ENCODE data around the gene ABCD1. TPM values are rescaled to one million over a fixed set of nuclear protein-coding genes. Genes with fewer than 3 reads are reported as not detected.
"Not testable (repeated sequence)": the region's sequence is repeated elsewhere in the genome, so short reads cannot be mapped to it uniquely, and the experiment has no call there.

The ABCD1 gene
- total RNA-seq, 1 donor from 2014 or later: 10.1 TPM

DNA sequence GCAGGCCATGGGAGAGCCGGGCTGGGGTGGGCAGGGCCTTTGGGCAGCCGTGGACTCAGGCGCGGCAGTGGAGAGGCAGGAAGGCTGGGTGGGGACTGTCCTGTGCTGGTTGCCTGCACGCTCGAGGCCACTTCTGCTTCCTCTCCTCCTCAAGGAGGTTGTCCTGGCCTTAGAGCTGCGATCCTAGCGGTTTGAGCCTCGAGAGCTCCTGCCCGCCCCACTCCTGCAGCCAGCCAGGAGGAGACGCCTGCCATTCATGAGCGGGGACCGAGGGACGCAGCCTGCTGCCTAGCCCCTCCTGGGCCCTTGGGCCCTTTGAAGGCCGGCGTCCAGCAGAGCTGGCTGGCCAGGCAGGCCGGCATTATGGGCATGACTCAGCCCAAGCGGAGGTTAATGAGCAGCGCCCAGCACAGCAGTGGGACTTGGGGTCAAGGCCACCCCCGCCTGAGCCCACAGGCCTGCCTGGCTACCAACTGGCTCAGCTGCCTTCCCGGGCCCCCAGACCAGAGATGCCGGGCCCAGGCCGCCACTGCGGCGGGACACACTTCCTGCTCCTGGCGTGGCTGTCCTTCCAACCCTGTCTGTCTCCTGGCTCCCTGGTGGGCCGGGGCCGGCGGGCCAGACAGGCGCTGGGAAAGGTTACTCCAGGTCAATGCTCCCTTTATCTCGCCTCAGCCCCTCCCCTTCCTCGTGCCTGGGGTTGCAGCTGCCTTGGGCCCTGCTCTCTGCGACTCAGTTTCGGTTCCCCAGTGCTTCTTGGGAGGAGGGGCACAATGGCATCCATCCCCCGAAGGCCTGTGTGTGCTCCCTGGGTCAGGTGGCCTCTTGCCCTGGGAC lies 1.8 kb downstream of the ABCD1 start:
- Mint-ChIP-seq H3K4me1 (ENCODE audit: low read depth) (peaks cover 23% of the 10 kb centered on the region), H3K4me3 (ENCODE audit: low read depth) (peak overlapping the region; percentile 42), H3K27ac (peak overlapping the region; percentile 42), H3K9me3 (peaks cover 2% of the 10 kb centered on the region), H3K27me3 (ENCODE audit: low read depth) (no peaks in the 10 kb centered on the region), H3K36me3 (ENCODE audit: low read depth) (peaks cover 23% of the 10 kb centered on the region)
- peak; percentile 36 for DNase-seq (ENCODE audit: low spot score)
- intact Hi-C loops (cut with micrococcal nuclease): no loop called here

DNA sequence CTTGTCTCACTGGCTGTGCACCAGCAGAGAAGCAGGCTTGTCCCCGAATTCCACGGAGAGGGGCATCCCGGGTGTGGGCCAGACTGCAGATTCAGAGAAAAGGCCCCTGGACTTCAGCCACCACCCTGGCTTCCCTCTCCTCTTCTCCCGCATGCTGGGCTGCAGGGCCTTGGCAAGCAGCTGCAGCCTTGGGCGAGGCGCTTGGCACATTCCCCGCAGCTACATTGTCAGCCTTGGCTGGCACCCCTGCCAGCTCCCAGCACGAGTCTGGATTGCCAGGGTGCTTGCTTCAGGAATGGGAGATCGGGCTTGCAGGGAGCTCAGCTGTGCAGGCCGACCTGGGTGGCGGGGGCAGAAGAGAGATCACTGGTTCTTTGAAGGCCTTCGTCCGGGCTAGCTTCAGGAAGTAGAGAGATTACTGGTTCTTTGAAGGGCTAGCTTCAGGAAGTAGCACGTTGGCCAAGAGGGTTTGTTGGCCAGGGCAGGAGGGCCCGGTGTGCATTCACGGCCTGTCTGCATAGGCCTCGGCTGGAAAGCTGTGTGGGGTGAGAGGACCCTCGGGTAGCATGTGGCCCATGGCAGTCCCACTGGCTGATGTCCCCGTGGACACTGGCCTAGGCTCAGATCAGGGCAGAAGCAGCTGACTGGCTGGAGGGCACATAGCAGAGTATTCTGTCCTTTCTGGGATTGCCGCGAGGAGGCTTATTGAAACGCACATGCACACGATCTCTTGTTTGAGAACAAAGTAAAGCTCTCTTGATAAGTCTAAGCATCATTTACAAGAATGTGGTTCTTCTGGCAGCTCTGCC lies 2.7 kb downstream of the ABCD1 start:
- peaks cover 7% of the 10 kb centered on the region for H3K9me3 Mint-ChIP-seq
- H3K4me1 Mint-ChIP-seq (ENCODE audit: low read depth): peaks cover 23% of the 10 kb centered on the region
- H3K27me3 Mint-ChIP-seq (ENCODE audit: low read depth): no peaks in the 10 kb centered on the region
- no peak overlapping the region for H3K27ac Mint-ChIP-seq
- no peak for DNase-seq (ENCODE audit: low spot score)
- H3K4me3 Mint-ChIP-seq (ENCODE audit: low read depth): peak overlapping the region; percentile 39
- peaks cover 23% of the 10 kb centered on the region for H3K36me3 Mint-ChIP-seq (ENCODE audit: low read depth)
- intact Hi-C loops (cut with micrococcal nuclease): no loop called here

DNA sequence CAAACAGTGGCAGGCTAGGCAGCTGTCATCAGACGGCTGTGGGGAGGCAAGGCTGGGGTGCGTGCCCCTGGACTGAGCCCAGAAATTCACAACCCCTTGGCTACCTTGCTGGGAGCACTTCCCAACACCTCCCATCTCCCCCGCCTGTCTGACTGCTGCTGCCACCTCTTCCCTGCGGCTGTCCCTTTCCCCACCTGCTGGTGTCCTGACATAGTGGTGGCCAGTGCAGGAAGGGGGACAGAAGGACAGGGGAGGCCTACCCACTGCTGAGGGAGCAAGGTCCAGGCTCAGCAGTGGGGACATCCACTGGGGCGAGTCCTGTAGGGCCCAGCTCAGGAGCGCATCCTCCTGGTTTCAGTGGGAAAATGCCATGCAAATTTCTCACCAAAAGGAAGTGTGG lies 3.4 kb downstream of the ABCD1 start:
- peaks cover 7% of the 10 kb centered on the region for H3K9me3 Mint-ChIP-seq
- intact Hi-C loops (cut with micrococcal nuclease): no loop called here
- H3K4me1 Mint-ChIP-seq (ENCODE audit: low read depth): peaks cover 19% of the 10 kb centered on the region

DNA sequence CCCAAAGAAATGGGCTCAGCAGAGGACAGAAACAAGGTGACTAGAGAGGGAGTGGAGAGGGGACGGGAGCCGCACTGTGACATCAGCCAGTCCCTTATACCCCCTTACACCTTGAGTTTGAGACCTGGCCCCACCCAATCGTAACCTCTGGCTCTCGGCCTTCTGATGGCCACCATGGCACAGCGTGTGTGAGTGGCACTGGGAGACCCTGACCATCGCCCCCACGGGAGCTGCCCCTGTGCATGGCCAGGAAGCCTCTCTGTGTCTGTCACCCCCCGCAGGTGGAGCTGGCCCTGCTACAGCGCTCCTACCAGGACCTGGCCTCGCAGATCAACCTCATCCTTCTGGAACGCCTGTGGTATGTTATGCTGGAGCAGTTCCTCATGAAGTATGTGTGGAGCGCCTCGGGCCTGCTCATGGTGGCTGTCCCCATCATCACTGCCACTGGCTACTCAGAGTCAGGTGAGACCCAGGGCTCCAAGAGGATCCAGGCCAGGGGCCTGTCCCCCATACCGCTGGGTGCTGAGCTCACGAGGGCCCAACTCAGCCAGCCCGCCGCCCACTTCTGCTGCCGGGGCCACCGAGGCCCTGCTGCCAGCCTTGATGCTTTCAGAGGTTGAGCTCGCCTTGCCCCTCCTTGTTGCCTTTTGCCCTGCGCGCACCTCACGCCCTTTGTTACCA lies 4.4 kb downstream of the ABCD1 start:
- intact Hi-C loops (cut with micrococcal nuclease): no loop called here

More for the DNA sequence above, 3.4 kb downstream of the ABCD1 start:
- peaks cover 17% of the 10 kb centered on the region for H3K36me3 Mint-ChIP-seq (ENCODE audit: low read depth)
- H3K27ac Mint-ChIP-seq: no peak overlapping the region
- DNase-seq (ENCODE audit: low spot score): no peak
- no peak overlapping the region for H3K4me3 Mint-ChIP-seq (ENCODE audit: low read depth)
- H3K27me3 Mint-ChIP-seq (ENCODE audit: low read depth): no peaks in the 10 kb centered on the region

DNA sequence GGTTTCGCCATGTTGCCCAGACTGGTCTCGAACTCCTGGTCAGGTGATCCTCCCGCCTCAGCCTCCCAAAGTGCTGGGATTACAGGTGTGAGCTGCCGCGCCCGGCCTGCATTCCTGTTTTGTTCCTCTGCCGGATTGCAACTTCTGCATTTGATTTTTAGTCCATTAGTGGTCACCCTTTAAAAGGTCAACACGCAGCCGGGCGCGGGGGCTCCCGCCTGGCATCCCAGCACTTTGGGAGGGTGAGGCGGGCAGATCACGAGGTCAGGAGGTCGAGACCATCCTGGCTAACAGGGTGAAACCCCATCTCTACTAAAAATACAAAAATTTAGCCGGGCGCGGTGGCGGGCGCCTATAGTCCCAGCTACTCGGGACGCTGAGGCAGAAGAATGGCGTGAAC lies 5.5 kb downstream of the ABCD1 start:
- peaks cover 22% of the 10 kb centered on the region for H3K4me1 Mint-ChIP-seq (ENCODE audit: low read depth)
- peaks cover 24% of the 10 kb centered on the region for H3K36me3 Mint-ChIP-seq (ENCODE audit: low read depth)
- DNase-seq (ENCODE audit: low spot score); H3K27me3 Mint-ChIP-seq (ENCODE audit: low read depth); H3K27ac Mint-ChIP-seq; intact Hi-C loops (cut with micrococcal nuclease); H3K4me3 Mint-ChIP-seq (ENCODE audit: low read depth): not testable (repeated sequence)
- peaks cover 11% of the 10 kb centered on the region for H3K9me3 Mint-ChIP-seq

More for the DNA sequence above, 4.4 kb downstream of the ABCD1 start:
- DNase-seq (ENCODE audit: low spot score): no peak
- Mint-ChIP-seq H3K4me1 (ENCODE audit: low read depth) (peaks cover 19% of the 10 kb centered on the region), H3K27ac (no peak overlapping the region), H3K4me3 (ENCODE audit: low read depth) (no peak overlapping the region), H3K9me3 (peaks cover 7% of the 10 kb centered on the region), H3K27me3 (ENCODE audit: low read depth) (no peaks in the 10 kb centered on the region), H3K36me3 (ENCODE audit: low read depth) (peaks cover 19% of the 10 kb centered on the region)

DNA sequence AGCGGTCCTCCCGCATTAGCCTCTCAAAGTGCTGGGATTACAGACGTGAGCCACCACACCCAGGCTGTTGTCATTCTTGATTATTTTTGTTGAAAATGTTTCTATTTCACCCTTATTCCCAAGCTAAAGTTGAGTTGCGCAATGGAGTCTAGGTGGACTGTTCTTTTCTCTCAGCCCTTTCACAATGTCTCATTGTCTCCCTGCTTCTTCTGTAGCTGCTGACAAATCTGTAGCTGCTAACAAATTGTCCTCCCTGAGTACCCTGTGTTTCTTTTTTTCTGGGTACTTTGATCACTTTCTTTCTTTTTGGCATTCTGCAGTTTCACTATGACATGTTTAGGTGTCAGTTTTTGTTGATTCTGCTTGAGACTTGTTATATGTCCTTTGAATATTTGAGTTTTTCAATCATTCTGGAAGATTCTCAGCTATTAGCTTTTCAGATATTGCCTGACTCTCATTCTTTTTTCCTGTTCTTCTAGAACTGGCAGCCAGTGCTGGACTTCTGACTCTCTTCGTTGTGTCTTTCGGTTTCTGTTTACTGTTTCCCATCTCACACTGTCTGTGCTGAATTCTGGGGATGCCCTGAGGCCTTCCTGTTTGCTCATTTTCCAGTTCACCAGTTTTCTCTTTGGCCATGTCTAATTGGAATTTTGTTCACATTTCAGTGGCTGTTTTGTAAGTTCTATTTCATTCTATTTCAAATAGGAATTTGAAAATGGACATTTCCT lies 6.6 kb downstream of the ABCD1 start:
- no peak overlapping the region for H3K4me3 Mint-ChIP-seq (ENCODE audit: low read depth)
- peaks cover 28% of the 10 kb centered on the region for H3K4me1 Mint-ChIP-seq (ENCODE audit: low read depth)
- intact Hi-C loops (cut with micrococcal nuclease): no loop called here

DNA sequence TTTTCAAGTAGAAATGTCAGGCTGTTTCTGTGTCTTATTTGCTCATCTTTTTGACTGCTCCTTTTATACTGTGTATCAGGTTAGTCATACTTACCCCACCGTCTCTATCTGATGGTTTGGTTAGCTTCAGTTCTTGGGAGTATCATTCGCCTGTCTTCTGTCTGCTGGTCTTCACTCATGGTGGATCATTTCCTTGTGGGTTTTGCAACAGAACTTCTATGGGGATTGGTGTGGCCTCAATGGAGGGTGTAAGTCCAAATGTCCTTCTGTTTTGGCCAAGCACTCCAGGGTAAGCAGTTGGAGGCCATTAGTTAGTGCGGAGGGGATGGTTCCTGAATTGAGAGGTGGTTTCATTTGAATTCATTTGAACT lies 7.2 kb downstream of the ABCD1 start:
- peak overlapping the region; percentile 67 for H3K27ac Mint-ChIP-seq
- H3K27me3 Mint-ChIP-seq (ENCODE audit: low read depth): no peaks in the 10 kb centered on the region
- H3K9me3 Mint-ChIP-seq: peaks cover 11% of the 10 kb centered on the region
- intact Hi-C loops (cut with micrococcal nuclease): no loop called here
- peaks cover 27% of the 10 kb centered on the region for H3K4me1 Mint-ChIP-seq (ENCODE audit: low read depth)
- no peak for DNase-seq (ENCODE audit: low spot score)
- H3K36me3 Mint-ChIP-seq (ENCODE audit: low read depth): peaks cover 30% of the 10 kb centered on the region
- H3K4me3 Mint-ChIP-seq (ENCODE audit: low read depth): no peak overlapping the region

More for the DNA sequence above, 6.6 kb downstream of the ABCD1 start:
- Mint-ChIP-seq H3K27ac (peak overlapping the region; percentile 67), H3K36me3 (ENCODE audit: low read depth) (peaks cover 30% of the 10 kb centered on the region), H3K9me3 (peaks cover 11% of the 10 kb centered on the region), H3K27me3 (ENCODE audit: low read depth) (no peaks in the 10 kb centered on the region)
- no peak for DNase-seq (ENCODE audit: low spot score)

DNA sequence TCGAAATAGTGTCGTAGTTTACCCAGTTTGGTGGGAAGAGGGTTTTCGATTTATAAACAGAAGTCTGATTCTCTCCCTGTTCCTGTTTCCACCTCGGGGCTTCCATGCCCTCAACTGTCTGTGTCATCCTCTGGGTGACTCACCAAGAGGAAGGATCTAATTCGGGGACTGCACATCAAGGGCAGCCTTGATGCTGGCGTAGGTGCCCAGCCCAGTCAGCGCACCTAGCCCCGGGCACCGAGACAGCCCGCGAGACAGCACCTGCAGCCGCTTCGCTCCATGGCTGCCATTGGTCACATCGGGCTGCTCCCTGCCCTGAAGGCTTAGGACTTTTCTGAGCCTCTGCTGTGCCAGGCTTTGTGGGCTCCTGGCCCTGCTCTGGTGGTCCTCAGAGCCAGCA lies 7.7 kb downstream of the ABCD1 start:
- Mint-ChIP-seq H3K4me3 (ENCODE audit: low read depth) (no peak overlapping the region), H3K27ac (no peak overlapping the region), H3K36me3 (ENCODE audit: low read depth) (peaks cover 30% of the 10 kb centered on the region), H3K27me3 (ENCODE audit: low read depth) (no peaks in the 10 kb centered on the region), H3K9me3 (peaks cover 11% of the 10 kb centered on the region), H3K4me1 (ENCODE audit: low read depth) (peaks cover 24% of the 10 kb centered on the region)
- intact Hi-C loops (cut with micrococcal nuclease): no loop called here
- no peak for DNase-seq (ENCODE audit: low spot score)

DNA sequence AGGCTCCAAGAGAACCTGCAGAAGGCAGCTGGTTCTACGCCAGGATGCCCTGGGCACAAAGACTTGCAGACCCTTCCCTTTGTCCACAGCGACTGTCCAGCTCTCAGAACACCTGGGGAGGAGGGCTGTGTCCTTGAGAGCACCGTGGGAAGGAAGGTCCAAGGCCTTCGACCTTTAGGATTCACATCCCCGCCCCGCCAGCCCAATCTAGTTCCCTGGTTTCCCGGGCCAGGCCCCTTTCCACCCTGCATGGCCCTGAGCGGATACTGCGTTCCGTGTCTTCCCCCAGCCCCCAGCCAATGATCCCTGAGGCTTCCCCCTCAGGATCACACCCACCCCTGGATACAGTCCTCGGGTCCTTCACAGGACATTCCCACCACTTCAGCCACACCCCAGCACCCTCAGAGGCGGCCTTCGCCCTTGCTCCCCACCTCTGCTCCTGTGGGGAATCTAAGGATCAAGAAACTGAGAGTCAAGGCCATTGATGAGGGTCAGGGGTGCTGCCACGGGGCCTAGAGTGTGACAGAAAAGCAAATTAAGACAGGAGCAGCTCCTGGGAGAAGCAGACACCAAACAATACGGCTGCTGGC lies 9.1 kb downstream of the ABCD1 start:
- no peak for DNase-seq (ENCODE audit: low spot score)
- Mint-ChIP-seq H3K27me3 (ENCODE audit: low read depth) (no peaks in the 10 kb centered on the region), H3K9me3 (peaks cover 11% of the 10 kb centered on the region), H3K4me1 (ENCODE audit: low read depth) (peaks cover 22% of the 10 kb centered on the region), H3K27ac (no peak overlapping the region), H3K4me3 (ENCODE audit: low read depth) (no peak overlapping the region), H3K36me3 (ENCODE audit: low read depth) (peaks cover 27% of the 10 kb centered on the region)
- intact Hi-C loops (cut with micrococcal nuclease): no loop called here

DNA sequence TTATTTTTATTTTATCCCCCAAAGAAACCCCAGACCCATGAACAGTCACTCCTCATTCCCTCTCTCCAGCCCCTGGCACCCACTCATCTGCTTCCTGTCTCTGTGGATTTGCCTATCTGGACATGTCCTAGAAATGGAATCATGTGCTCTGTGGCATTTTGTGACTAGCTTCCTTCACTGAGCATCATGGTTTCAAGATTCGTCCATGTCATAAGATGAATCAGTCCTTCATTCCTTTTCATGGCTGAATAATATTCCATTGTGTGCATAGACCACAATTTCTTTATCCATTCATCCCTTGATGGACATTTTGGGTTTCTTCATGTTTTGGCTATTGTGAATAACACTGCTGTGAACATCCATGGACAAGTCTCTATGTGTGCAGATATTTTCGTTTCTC lies 10.2 kb downstream of the ABCD1 start:
- DNase-seq (ENCODE audit: low spot score): no peak
- H3K36me3 Mint-ChIP-seq (ENCODE audit: low read depth): peaks cover 27% of the 10 kb centered on the region
- no peaks in the 10 kb centered on the region for H3K27me3 Mint-ChIP-seq (ENCODE audit: low read depth)
- H3K4me1 Mint-ChIP-seq (ENCODE audit: low read depth): peaks cover 22% of the 10 kb centered on the region
- H3K9me3 Mint-ChIP-seq: peaks cover 11% of the 10 kb centered on the region
- H3K4me3 Mint-ChIP-seq (ENCODE audit: low read depth): no peak overlapping the region
- no peak overlapping the region for H3K27ac Mint-ChIP-seq
- intact Hi-C loops (cut with micrococcal nuclease): no loop called here

DNA sequence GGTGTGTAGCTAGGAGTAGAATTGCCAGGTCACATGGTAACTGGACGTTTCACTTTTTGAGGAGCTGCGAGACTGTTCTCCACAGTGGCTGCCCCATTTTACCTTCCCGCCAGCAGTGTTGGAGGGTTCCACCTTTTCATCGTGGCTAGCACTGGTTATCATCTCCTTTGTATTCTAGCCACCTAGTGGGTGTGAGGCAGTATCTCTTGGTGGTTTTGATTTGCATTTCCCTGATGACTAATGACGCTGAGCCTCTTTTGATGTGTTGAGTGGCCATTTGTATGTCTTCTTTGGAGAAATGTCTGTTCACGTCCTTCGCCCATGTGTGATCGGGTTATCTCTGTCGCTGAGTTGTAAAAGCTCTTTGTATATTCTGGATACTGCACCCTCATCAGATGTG lies 10.6 kb downstream of the ABCD1 start:
- H3K4me1 Mint-ChIP-seq (ENCODE audit: low read depth): peaks cover 25% of the 10 kb centered on the region
- no peaks in the 10 kb centered on the region for H3K27me3 Mint-ChIP-seq (ENCODE audit: low read depth)
- H3K36me3 Mint-ChIP-seq (ENCODE audit: low read depth): peaks cover 27% of the 10 kb centered on the region
- no peak overlapping the region for H3K27ac Mint-ChIP-seq
- DNase-seq (ENCODE audit: low spot score): no peak
- H3K9me3 Mint-ChIP-seq: peaks cover 11% of the 10 kb centered on the region
- no peak overlapping the region for H3K4me3 Mint-ChIP-seq (ENCODE audit: low read depth)
- intact Hi-C loops (cut with micrococcal nuclease): no loop called here

Data from activated T-helper 2 cell treated with anti-CD3 and anti-CD28 coated beads, Interferon-gamma antibody, Interleukin-2, Interleukin-4, amounts not matched to agents 10 μg/mL and 5 μg/mL and 100 μg/mL, durations not matched to agents 14 hours and 24 hours and 36 hours (primary cell).